GM13977 (cell line): ENCODE results near the gene XRN2.
"Not testable (repeated sequence)": the region's sequence is repeated elsewhere in the genome, so short reads cannot be mapped to it uniquely, and the experiment has no call there.

ENCODE experiments used
- DNase-seq: peaks from one replicate; pipeline ENCODE4 v3.0.0; 2012; ENCODE audit warnings: low spot score
- CTCF ChIP-seq: IDR thresholded peaks from 2 replicates; pipeline ENCODE4 v1.5.1; 2012; ENCODE audit warnings: mild to moderate bottlenecking, control low read depth; ENCODE audit not compliant: insufficient read depth; ENCODE audit errors: extremely low read depth, missing control alignments
- in situ Hi-C: fragments of 300-500 bp; cut with MboI; formaldehyde crosslinking; loops from one replicate; pipeline ENCODE4 v1.12.0; 2022; ENCODE audit warnings: low sequenced_read_pairs, low pct_unique_long_range_greater_than_20kb, mixed read lengths, inconsistent platforms; ENCODE audit not compliant: unreplicated experiment

XRN2 gene

GRCh38 chr20:21364413-21364812 is 61.3 kb downstream of the XRN2 start:
- in situ Hi-C loops, result no loop called here
- no peak for DNase-seq
- TF ChIP-seq CTCF, result no peak

- in situ Hi-C loops, result no loop called here
- no peak for TF ChIP-seq CTCF
- DNase-seq, result no peak
These were observed 62.6 kb downstream of the XRN2 start for GRCh38 chr20:21365771-21366170.

GRCh38 chr20:21366273-21366672 is 63.1 kb downstream of the XRN2 start:
- DNase-seq, in situ Hi-C loops: not testable (repeated sequence)

- no peak for TF ChIP-seq CTCF
- in situ Hi-C loops, result no loop called here
These were observed 65.7 kb downstream of the XRN2 start for GRCh38 chr20:21368791-21369190.

GRCh38 chr20:21371193-21371592 is 68.1 kb downstream of the XRN2 start:
- no peak for TF ChIP-seq CTCF
- in situ Hi-C loops, result no loop called here
- no peak for DNase-seq

More at GRCh38 chr20:21368791-21369190, 65.7 kb downstream of the XRN2 start:
- no peak for DNase-seq

- TF ChIP-seq CTCF, result no peak
- in situ Hi-C loops, result no loop called here
- DNase-seq, result no peak
These were observed 68.9 kb downstream of the XRN2 start for GRCh38 chr20:21372016-21372415.

- no peak for TF ChIP-seq CTCF
- no peak for DNase-seq
- in situ Hi-C loops, result no loop called here
These were observed 70.3 kb downstream of the XRN2 start for GRCh38 chr20:21373436-21373835.
